Measurements from ENCODE around the gene TUBAL3.

TUBAL3 gene

DNA sequence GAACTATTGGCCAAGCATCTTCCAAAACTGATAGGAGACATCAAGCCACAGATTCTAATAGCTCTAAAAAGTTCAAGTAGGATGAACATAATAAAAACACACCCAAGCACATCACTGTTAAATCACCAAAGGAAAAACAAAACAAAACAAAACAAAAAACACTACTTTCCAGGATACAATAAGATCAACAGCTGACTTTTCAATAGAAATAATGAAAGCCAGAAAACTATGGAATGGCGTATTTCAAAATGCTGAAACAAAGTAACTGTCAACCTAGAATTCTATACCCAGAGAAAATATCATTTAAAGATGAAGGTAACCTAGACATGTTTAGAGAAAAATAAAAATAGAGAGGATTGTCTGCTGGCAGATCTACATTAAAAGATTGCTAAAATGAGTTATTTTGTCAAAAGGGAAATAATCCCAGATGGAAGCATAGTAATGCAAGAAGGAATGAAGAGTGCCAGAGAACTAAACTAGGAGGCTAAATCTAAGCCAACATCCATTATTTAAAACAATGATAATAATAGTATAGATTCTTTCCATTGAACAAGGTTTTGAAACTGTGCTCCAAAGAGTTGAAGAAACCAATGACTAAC is 13.9 kb downstream of the TUBAL3 start (continued):
- peak; percentile 91 for TF ChIP-seq ZNF558 (tag by site-specific recombination; IDR thresholded peaks at IDR 0.05)

GRCh38 chr10:5387169-5387568 is 17.5 kb downstream of the TUBAL3 start:
- Histone ChIP-seq H3K4me3 (ENCODE audit: low read depth, low read length) (no peak overlapping the region), H3K4me1 (ENCODE audit: control insufficient read depth, insufficient read depth, low read length) (no peaks in the 10 kb centered on the region), H3K9me3 (ENCODE audit: control insufficient read depth, insufficient read depth, low read depth, low read length) (no peaks in the 10 kb centered on the region), H3K27ac (ENCODE audit: extremely low read depth, low read depth, low read length) (no peak overlapping the region), H3K36me3 (ENCODE audit: control insufficient read depth in 2 of 2, insufficient read depth in 1 of 2, low read length in 2 of 2) (no peaks in the 10 kb centered on the region)
- ChIA-PET POLR2A (no interaction called here), CTCF (interaction anchor here (0.8 kb wide), 1 partner anchor 104 kb away, joined by 3 read pairs; no protein-coding TSS in a partner anchor)
- TF ChIP-seq SCRT2 (tag by site-specific recombination; IDR thresholded peaks at IDR 0.05) (no peak), ZNF26 (tag by site-specific recombination; IDR thresholded peaks at IDR 0.05) (no peak), ZBTB21 (tag by site-specific recombination; IDR thresholded peaks at IDR 0.05) (no peak), YY1 (tag by site-specific recombination; IDR thresholded peaks at IDR 0.05) (no peak), SP2 (tag by site-specific recombination; IDR thresholded peaks at IDR 0.05) (no peak), ZNF2 (tag by site-specific recombination; IDR thresholded peaks at IDR 0.05) (no peak), ZFP37 (tag by site-specific recombination; IDR thresholded peaks at IDR 0.05) (no peak), ZNF184 (tag by site-specific recombination; IDR thresholded peaks at IDR 0.05) (no peak), BCL11A (tag by site-specific recombination; IDR thresholded peaks at IDR 0.05; ENCODE audit: low read depth) (no peak)
- TF ChIP-seq, protein P1, sequence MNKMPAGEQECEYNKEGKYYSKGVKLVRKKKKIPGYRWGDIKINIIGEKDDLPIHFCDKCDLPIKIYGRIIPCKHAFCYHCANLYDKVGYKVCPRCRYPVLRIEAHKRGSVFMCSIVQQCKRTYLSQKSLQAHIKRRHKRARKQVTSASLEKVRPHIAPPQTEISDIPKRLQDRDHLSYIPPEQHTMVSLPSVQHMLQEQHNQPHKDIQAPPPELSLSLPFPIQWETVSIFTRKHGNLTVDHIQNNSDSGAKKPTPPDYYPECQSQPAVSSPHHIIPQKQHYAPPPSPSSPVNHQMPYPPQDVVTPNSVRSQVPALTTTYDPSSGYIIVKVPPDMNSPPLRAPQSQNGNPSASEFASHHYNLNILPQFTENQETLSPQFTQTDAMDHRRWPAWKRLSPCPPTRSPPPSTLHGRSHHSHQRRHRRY (tag by site-specific recombination; IDR thresholded peaks at IDR 0.05) = no peak

- H3K36me3 ChIP-seq (ENCODE audit: control insufficient read depth in 2 of 2, insufficient read depth in 1 of 2, low read length in 2 of 2) = no peaks in the 10 kb centered on the region
- H3K4me3 ChIP-seq (ENCODE audit: low read depth, low read length) = no peak overlapping the region
- CTCF ChIA-PET = interaction anchor here (0.6 kb wide), 2 partner anchors 132 to 265 kb away, joined by 3 to 4 read pairs; no protein-coding TSS in a partner anchor
- H3K4me1 ChIP-seq (ENCODE audit: control insufficient read depth, insufficient read depth, low read length) = no peaks in the 10 kb centered on the region
- TF ChIP-seq KLF1 (tag by site-specific recombination; IDR thresholded peaks at IDR 0.05) = no peak
- TF ChIP-seq ZNF37A (tag by site-specific recombination; IDR thresholded peaks at IDR 0.05) = no peak
- TF ChIP-seq ZNF23 (tag by site-specific recombination; IDR thresholded peaks at IDR 0.05; ENCODE audit: borderline replicate concordance) = no peak
- no peak for TF ChIP-seq ZNF2 (tag by site-specific recombination; IDR thresholded peaks at IDR 0.05)
- TF ChIP-seq ZNF324 (tag by site-specific recombination; IDR thresholded peaks at IDR 0.05) = no peak
- no peak for TF ChIP-seq SP2 (tag by site-specific recombination; IDR thresholded peaks at IDR 0.05)
- TF ChIP-seq ZNF416 (tag by site-specific recombination; IDR thresholded peaks at IDR 0.05) = no peak
- no peak for TF ChIP-seq WT1 (tag by site-specific recombination; IDR thresholded peaks at IDR 0.05)
- H3K27ac ChIP-seq (ENCODE audit: extremely low read depth, low read depth, low read length) = no peak overlapping the region
- no peaks in the 10 kb centered on the region for H3K9me3 ChIP-seq (ENCODE audit: control insufficient read depth, insufficient read depth, low read depth, low read length)
- POLR2A ChIA-PET = no interaction called here
Observed at GRCh38 chr10:5385224-5385623, 19.4 kb downstream of the TUBAL3 start.

DNA sequence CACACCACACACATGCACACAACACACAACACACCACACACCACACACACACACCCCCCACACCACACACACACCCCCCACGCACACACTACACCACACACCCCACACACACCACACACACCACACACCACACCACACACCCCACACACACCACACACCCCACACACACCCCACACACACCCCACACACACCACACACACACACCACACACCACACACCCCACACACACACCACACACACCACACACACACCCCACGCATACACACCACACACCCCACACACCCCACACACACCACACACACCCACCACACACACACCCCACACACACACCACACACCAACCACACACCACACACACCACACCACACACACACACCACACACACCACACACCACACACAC is 23.4 kb downstream of the TUBAL3 start:
- no peaks in the 10 kb centered on the region for H3K9me3 ChIP-seq (ENCODE audit: control insufficient read depth, insufficient read depth, low read depth, low read length)
- H3K36me3 ChIP-seq (ENCODE audit: control insufficient read depth in 2 of 2, insufficient read depth in 1 of 2, low read length in 2 of 2) = no peaks in the 10 kb centered on the region
- no peaks in the 10 kb centered on the region for H3K4me1 ChIP-seq (ENCODE audit: control insufficient read depth, insufficient read depth, low read length)
- ChIA-PET POLR2A (no interaction called here), CTCF (interaction anchor here (0.6 to 1.7 kb wide), 4 partner anchors 75 to 566 kb away, joined by 3 to 7 read pairs (median 4); no protein-coding TSS in a partner anchor)
- H3K4me3 ChIP-seq (ENCODE audit: low read depth, low read length) = no peak overlapping the region
- TF ChIP-seq EGR2 (tag by site-specific recombination; IDR thresholded peaks at IDR 0.05; ENCODE audit: low read depth) (peak; percentile 42; the same call in 1 of the 2 replicates), ZXDB (tag by site-specific recombination; IDR thresholded peaks at IDR 0.05) (no peak), REPIN1 (tag by site-specific recombination; IDR thresholded peaks at IDR 0.05; ENCODE audit: low read depth) (no peak), ZNF221 (tag by site-specific recombination; IDR thresholded peaks at IDR 0.05; ENCODE audit: borderline replicate concordance) (no peak), ZNF776 (tag by site-specific recombination; IDR thresholded peaks at IDR 0.05; ENCODE audit: borderline replicate concordance) (no peak), ZNF175 (tag by site-specific recombination; IDR thresholded peaks at IDR 0.05) (no peak), ZFP37 (tag by site-specific recombination; IDR thresholded peaks at IDR 0.05) (no peak)
- no peak overlapping the region for H3K27ac ChIP-seq (ENCODE audit: extremely low read depth, low read depth, low read length)
